Hematopoietic multipotent progenitor cell treated with erythropoietin and hydrocortisone succinate and interleukin-3 and kit ligand, for 4 days (in vitro differentiated cells): ENCODE data around the gene STARD5.
A peak's percentile ranks its signal among the peaks of the same experiment; 100 is the strongest.

Source experiments
- DNase-seq: peaks from one replicate; pipeline ENCODE4 v3.0.0-alpha.2; 2015

Gene STARD5

DNA sequence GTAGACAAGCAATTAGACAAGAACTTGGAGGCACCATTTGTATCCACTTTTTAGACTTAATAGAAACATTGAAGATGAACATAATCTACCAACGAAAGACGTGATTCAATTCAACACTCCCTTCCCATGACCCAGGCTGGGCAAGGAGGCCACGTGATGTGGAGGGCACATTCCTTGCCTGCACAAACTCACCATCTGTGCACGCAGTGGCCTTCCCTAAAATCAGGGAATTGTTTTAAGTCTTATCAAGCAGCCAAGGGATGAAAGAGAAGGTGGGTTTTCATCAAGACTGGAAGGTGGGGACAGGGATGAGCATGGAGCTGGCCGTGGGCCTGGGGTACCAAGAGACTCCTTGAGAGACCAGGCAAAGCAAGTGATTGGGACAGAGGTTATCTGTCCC lies 13.5 kb downstream of the STARD5 start:
- DNase-seq: no peak

GRCh38 chr15:81309647-81310450 lies 14.1 kb downstream of the STARD5 start:
- no peak for DNase-seq

GRCh38 chr15:81308260-81308659 lies 15.7 kb downstream of the STARD5 start:
- DNase-seq: no peak

- DNase-seq: peak; percentile 37
Measured at GRCh38 chr15:81304226-81304625, 19.7 kb downstream of the STARD5 start.

DNA sequence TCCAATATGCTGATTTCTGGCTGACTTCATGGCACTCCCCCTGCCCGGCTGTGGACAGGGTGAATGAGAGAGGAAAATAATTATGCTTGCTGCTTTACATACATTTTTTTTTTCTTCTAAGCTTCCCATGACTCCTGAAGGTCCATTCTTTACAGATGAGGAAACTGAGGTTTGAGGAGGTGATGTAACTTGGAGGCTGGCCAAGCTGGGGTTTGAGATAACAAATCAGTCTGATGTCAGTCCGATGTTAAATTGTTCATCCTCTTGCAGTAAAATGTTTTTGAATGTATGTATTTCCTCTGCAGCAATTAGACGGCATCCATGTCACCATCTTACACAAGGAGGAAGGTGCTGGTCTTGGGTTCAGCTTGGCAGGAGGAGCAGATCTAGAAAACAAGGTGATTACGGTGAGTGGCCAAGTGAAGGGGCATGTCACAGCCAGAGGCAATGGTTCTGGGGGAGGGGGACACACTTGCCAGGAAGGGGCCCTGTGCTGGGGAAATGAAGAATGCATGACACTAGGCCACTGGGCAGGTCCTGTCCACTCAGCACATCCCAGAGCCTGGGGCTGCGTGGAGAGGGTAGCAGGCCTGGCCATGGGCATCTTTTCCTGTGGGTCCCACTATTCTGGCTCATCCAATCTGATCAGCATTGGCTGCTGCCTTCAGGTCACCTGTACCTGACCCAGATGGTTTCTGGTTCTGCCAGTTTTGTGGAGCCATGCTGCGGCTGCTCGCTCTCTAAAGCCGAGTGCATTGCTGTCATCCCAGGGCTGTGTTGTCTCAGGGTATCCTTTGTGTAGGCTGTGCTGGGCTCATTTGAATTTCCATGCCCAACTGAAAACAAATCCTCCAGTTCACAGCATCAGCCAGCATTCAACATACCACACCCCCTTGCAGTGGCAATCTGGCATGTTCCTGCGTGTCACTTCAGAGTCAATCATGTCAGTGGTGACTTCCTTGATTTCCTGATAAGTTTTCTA lies 20.4 kb downstream of the STARD5 start:
- DNase-seq: peak; percentile 43

- DNase-seq: no peak
Measured at GRCh38 chr15:81302701-81303109, 21.2 kb downstream of the STARD5 start.

DNA sequence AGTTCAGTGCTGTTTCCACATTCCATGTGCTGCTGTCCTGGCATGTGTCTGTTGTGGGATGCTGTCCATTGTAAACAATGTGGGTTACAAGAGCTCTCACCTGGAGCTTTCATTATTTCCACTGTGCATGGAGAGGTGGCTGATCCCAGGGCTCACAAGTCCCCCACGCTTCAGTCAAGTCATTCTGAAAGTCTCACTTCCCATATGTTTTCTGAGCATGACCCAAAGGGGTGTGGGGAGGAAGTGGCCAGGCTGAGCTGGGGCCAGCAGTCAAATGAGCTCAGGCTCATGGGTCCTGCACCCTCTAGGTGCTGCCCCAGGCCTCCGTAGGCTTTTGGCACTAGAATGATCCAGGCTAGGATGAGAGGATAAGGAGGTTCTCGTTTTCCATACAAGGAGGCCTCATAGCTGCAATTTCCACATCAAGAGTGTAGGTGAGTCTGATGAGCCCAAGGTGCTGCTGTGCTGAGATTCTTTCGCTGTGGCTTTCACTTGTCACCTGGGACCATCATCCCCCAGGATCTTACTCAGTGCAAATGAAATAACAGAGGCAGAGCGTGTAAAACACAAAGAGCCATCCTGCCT lies 22.0 kb downstream of the STARD5 start:
- no peak for DNase-seq

DNA sequence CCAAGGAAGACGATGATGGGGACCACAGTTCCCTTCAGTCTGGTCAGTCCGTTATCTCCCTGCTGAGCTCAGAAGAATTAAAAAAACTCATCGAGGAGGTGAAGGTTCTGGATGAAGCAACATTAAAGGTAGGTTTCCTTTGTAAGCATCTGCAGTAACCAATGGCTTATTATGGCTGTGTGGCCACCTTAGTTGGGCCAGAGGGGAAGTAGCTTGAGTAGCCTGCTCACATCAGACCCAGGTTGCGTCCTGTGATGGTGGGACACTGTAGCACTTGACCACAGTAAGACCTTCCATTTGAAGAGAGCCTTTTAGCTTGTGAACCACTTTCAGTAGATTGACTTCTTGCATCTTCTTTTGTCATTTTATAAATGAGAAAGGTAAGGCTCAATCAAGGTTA lies 22.6 kb downstream of the STARD5 start:
- DNase-seq: no peak

DNA sequence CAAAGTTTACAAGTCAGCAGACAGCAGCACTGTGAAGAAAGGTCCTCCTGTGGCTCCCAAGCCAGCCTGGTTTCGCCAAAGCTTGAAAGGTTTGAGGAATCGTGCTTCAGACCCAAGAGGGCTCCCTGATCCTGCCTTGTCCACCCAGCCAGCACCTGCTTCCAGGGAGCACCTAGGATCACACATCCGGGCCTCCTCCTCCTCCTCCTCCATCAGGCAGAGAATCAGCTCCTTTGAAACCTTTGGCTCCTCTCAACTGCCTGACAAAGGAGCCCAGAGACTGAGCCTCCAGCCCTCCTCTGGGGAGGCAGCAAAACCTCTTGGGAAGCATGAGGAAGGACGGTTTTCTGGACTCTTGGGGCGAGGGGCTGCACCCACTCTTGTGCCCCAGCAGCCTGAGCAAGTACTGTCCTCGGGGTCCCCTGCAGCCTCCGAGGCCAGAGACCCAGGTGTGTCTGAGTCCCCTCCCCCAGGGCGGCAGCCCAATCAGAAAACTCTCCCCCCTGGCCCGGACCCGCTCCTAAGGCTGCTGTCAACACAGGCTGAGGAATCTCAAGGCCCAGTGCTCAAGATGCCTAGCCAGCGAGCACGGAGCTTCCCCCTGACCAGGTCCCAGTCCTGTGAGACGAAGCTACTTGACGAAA lies 24.2 kb downstream of the STARD5 start:
- DNase-seq: no peak

GRCh38 chr15:81299156-81299555 lies 24.8 kb downstream of the STARD5 start:
- DNase-seq: no peak

GRCh38 chr15:81298611-81299010 lies 25.3 kb downstream of the STARD5 start:
- no peak for DNase-seq

DNA sequence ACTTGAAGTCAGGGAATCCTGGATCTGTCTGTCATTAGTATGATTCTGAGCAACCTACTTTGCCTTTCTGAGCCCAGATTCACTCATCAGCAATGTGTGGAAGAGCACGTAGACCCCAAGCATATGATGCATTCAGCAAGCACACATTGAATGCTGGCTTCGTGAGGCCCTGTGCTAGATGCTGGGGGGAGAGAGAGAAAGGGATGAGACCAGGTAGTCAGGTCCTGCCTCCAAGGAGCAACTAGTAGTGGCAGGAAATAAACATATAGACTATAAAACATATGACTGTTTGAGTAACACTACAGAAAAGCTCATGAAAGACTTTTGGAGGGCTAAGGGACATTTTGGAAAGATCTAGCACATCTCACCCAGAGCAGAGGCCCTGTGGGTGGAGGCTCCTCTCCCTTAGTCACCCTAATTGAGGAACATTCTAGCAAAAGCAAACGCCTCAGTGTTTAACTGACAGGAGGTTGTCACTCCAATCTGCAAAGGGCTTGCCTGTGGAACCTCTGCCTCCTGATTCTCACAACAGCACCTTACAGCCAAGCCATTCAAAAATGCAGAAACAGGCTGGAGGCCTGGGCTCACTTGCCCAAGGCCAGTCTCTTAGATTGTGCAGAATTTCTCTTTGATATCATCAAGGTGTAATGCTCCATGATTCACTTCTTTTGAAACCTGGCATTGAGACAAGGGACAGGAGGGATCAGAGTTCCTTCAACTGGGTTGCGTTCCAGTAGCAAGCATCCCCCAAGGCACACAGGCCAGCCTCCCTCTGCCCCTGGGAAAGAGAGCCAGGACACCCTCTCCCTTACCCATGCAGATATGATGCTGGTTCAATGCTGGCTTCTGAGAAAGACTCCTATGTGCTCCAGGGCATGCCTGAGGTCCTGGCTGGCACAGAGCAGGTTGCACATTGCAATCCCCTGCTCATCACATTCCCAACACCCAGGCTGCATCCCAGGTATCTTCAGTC lies 26.1 kb downstream of the STARD5 start:
- DNase-seq: peak; percentile 50

GRCh38 chr15:81297147-81297572 lies 26.8 kb downstream of the STARD5 start:
- DNase-seq: no peak

DNA sequence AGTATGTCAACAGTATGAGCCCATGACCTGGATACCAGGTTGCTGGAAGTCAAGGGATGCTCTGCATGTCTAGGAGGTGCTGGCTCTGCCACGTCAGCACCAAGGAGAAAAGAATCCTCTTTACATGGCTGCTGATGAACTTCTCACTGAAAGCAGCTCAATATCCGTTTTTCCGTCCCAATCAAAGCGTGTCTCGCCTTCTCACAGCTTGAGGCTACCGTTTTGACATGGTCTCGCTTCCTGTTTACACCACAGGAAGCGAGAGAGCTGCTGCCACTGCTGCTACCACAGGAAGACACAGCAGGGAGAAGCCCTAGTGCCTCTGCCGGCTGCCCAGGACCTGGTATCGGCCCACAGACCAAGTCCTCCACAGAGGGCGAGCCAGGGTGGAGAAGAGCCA lies 27.3 kb downstream of the STARD5 start:
- DNase-seq: peak; percentile 92

- no peak for DNase-seq
Measured at GRCh38 chr15:81296186-81296585, 27.8 kb downstream of the STARD5 start.

DNA sequence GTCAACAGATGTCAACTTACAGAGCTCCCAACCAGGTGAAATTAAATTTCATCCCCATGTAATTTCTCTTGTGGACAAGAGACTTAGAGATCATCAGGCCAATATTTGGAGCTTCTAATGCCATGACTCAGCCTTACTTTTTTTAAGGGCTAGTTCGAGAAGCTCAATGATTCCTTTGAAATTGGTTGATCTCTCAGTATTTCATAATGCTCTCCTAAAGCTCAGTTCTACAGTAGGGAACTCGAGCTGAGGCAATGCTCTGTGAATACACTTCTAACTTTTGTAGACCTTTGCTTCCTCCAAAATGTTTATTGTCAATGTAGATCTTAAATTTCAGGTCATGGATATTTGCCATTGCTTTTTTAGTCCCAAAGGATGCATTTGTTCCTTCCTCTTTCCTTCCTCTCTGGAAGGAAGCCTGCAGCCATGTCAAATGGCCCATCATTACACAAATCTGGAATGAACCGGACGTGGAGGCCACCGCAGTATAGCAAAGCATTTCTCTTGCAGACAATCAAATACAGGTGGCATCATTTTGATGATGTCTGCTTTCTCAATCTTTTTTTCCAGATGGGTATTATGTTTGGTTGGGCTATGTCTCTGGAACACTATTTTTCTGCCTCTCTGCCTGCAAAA lies 28.3 kb downstream of the STARD5 start:
- DNase-seq: no peak

GRCh38 chr15:81294516-81294880 lies 29.4 kb downstream of the STARD5 start:
- DNase-seq: peak; percentile 38

DNA sequence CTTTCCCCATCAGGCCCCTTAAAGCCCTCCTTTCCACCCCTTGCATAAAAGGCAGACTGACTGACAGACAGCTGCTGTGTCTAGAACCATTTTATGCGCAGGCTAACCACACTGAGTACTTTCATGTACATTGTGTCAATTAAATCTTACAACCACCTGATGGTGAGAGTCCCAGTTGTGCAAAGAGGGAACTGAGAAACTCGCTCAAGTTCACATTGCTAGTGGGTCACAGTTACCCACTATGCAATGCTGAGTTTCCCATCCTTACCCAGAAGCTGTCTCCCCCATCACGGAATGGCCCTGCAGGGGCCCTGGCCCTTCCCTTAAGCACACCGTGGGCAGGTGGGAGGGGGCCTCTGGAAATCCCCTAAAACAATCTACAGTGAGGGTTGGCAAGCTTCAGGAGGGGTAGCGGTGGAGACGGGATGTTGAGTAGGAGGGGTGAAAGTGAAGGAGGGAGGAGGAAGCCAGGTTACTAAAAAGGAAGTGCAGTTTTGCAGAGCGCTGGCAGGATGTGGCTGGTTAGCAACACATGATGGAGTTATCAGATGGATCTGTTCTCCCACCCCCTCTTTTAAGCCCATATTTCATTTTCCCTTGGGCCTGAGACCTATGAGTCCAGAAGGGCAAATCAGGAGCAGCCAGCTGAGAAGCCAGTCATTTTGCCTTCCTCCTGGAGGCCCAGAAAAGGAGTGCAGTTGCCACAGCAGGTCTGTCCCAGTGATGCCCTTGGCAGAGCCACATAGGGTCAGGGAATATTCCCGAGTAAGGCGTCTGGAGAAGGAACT lies 30.0 kb downstream of the STARD5 start:
- peak; percentile 84 for DNase-seq

- DNase-seq: no peak
Measured at GRCh38 chr15:81292523-81293001, 31.4 kb downstream of the STARD5 start.

DNA sequence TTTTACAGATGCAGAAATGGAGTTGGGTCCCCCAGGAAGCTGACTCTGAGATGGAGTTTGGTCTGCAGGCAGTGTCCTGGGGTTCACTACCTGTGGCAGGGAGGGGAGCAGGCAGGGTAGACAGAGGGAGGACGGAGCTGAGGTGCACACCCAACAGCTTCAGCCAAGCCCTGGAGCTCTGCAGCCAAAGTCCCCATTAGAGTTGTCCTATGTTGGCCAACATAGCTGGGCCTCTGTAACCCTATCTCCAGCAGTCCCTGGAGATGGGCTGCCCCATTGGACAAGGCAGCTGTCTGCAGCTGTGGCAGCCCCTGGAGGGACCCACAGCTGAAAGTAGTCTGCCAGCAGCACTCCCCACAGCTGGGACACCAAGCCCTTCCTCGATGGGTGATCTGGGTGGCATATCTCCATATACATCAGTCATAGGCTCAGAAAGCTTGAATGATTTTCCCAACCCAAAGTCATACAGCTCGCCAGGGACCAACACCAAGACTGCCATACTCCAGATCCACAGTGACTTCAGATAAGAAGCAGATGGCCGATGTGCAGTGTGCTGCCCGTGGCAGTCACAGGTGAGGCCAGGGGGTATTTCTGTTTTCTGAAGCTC lies 31.9 kb downstream of the STARD5 start:
- no peak for DNase-seq
